Transverse colon (tissue), 4 donors: Measurements from ENCODE around the gene HOXB6.
A peak's percentile ranks its signal among the peaks of the same experiment; 100 is the strongest.

Source experiments
- CTCF ChIP-seq, 5 experiments: fragments of 200-600 bp in 3 of 5; fragments of 450-650 bp in 2 of 5; sonication (generic) in 3 of 5; IDR thresholded peaks; 1 replicate in 2 of 5; 2 replicates in 3 of 5; pipeline ENCODE4 v1.5.1; 2016 to 2017; ENCODE audit warnings: antibody characterized with exemption in 5 of 5, inconsistent platforms in 3 of 5, mild to moderate bottlenecking in 2 of 5, moderate library complexity in 1 of 5
- EP300 ChIP-seq: sonication (generic); formaldehyde crosslinking; IDR thresholded peaks from one replicate; pipeline ENCODE4 v1.6.1; 2017; ENCODE audit warnings: antibody characterized with exemption, low read depth
- POLR2A ChIP-seq: fragments of 450-650 bp; IDR thresholded peaks from one replicate; pipeline ENCODE4 v1.6.1; 2016; ENCODE audit warnings: antibody characterized with exemption, mild to moderate bottlenecking, moderate library complexity
- POLR2AphosphoS5 ChIP-seq, 3 donors: sonication (generic); formaldehyde crosslinking; IDR thresholded peaks; one replicate each; pipeline ENCODE4 v1.6.1; 2016; ENCODE audit warnings: antibody characterized with exemption in 3 of 3

GRCh38 chr17:48603959-48604769 lies 622 bp downstream of the HOXB6 start:
- TF ChIP-seq CTCF (IDR thresholded peaks at IDR 0.05), result no peak
- peak; percentile 69 for TF ChIP-seq POLR2A
- peak; percentile 5 to 77 (median 69) for TF ChIP-seq POLR2AphosphoS5 (IDR thresholded peaks at IDR 0.05)
- TF ChIP-seq EP300, result no peak
